Karpas-422 (cell line): Measurements from ENCODE around the gene DUS1L. TPM values are rescaled to one million over a fixed set of nuclear protein-coding genes. Genes with fewer than 3 reads are reported as not detected.

Experiments used
- DNase-seq: peaks from one replicate; pipeline ENCODE4 v3.0.0-alpha.2; 2015
- H2AFZ ChIP-seq: fragments of 200-600 bp; sonication (generic); 2 replicates; pipeline ENCODE4 v1.6.1; 2014; ENCODE audit warnings: antibody characterized with exemption, low read length, mixed read lengths
- H3K27ac ChIP-seq: fragments of 200-600 bp; sonication (generic); 2 replicates; pipeline ENCODE4 v1.5.1; 2014; ENCODE audit warnings: mild to moderate bottlenecking, low read length, moderate library complexity
- H3K27me3 ChIP-seq: fragments of 200-600 bp; sonication (generic); 2 replicates; pipeline ENCODE4 v1.6.1; 2014; ENCODE audit warnings: low read length, mixed read lengths
- H3K36me3 ChIP-seq: fragments of 200-600 bp; sonication (generic); 2 replicates; pipeline ENCODE4 v1.6.1; 2014; ENCODE audit warnings: low read length, mixed read lengths; ENCODE audit not compliant: insufficient read depth
- H3K4me1 ChIP-seq: fragments of 200-600 bp; sonication (generic); 2 replicates; pipeline ENCODE4 v1.6.1; 2014; ENCODE audit warnings: mild to moderate bottlenecking, low read length, mixed read lengths
- H3K4me2 ChIP-seq: fragments of 200-600 bp; sonication (generic); 2 replicates; pipeline ENCODE4 v1.6.1; 2014; ENCODE audit warnings: low read length, low read depth, mild to moderate bottlenecking; ENCODE audit not compliant: poor library complexity, severe bottlenecking
- H3K4me3 ChIP-seq: fragments of 200-600 bp; sonication (generic); 2 replicates; pipeline ENCODE4 v1.5.1; 2014; ENCODE audit warnings: mild to moderate bottlenecking, antibody characterized with exemption, low read length, mixed read lengths
- H3K79me2 ChIP-seq: fragments of 200-600 bp; sonication (generic); 2 replicates; pipeline ENCODE4 v1.6.1; 2014; ENCODE audit warnings: mild to moderate bottlenecking, low read length, mixed read lengths
- H3K9ac ChIP-seq: fragments of 200-600 bp; sonication (generic); 2 replicates; pipeline ENCODE4 v1.6.0; 2014; ENCODE audit warnings: low read length
- H3K9me2 ChIP-seq: fragments of 200-600 bp; sonication (generic), shearing (Covaris generic); replicated peaks from 2 replicates; pipeline ENCODE4 v1.6.0; 2014; ENCODE audit warnings: mild to moderate bottlenecking, low read length, moderate library complexity; ENCODE audit not compliant: insufficient read depth
- H3K9me3 ChIP-seq: fragments of 300-700, 200-600 bp; sonication (generic); 2 replicates; pipeline ENCODE4 v1.6.1; 2014; ENCODE audit warnings: low read length, mixed read lengths
- H4K20me1 ChIP-seq: fragments of 200-600 bp; sonication (generic); 2 replicates; pipeline ENCODE4 v1.6.1; 2014; ENCODE audit warnings: mild to moderate bottlenecking, antibody characterized with exemption, low read length, low read depth; ENCODE audit not compliant: insufficient read depth
- total RNA-seq: library from RNA; depleted of rRNA; stranded (reverse); fragments of >200 nt; shearing (Covaris generic); gene quantifications from 2 replicates; pipeline ENCODE4 v1.2.3, GENCODE V29; 2014; ENCODE audit warnings: low replicate concordance

DUS1L gene
- total RNA-seq, 1 experiment from 2014 or later = 89.6 TPM

GRCh38 chr17:82058855-82059249 is 6.8 kb downstream of the DUS1L start:
- DNase-seq = no peak
- no peak overlapping the region for H3K27ac ChIP-seq
- peaks cover 12% of the 10 kb centered on the region for H3K4me1 ChIP-seq
- H3K9me3 ChIP-seq = no peaks in the 10 kb centered on the region
- no peak overlapping the region for H3K9ac ChIP-seq
- H2AFZ ChIP-seq = no peak overlapping the region
- H3K9me2 ChIP-seq = no peaks in the 10 kb centered on the region
- H3K36me3 ChIP-seq = no peaks in the 10 kb centered on the region
- H4K20me1 ChIP-seq = 0 out of 2 replicates have a peak, but pooled peaks cover 11% of the 10 kb centered on the region
- H3K4me3 ChIP-seq = no peak overlapping the region
- peaks cover 7% of the 10 kb centered on the region for H3K79me2 ChIP-seq
- H3K4me2 ChIP-seq = no peak overlapping the region
- H3K27me3 ChIP-seq = no peaks in the 10 kb centered on the region

- H3K79me2 ChIP-seq = peaks cover 6% of the 10 kb centered on the region
- no peaks in the 10 kb centered on the region for H3K36me3 ChIP-seq
These were observed 7.3 kb downstream of the DUS1L start for GRCh38 chr17:82058230-82058854.

GRCh38 chr17:82056729-82057621 is 8.6 kb downstream of the DUS1L start:
- Histone ChIP-seq H3K36me3 (no peaks in the 10 kb centered on the region), H3K79me2 (peaks cover 17% of the 10 kb centered on the region), H3K4me3 (no peak overlapping the region), H3K4me2 (no peak overlapping the region), H3K27ac (no peak overlapping the region), H3K9ac (no peak overlapping the region), H2AFZ (no peak overlapping the region), H3K4me1 (peaks cover 21% of the 10 kb centered on the region), H3K9me2 (no peaks in the 10 kb centered on the region), H3K27me3 (no peaks in the 10 kb centered on the region), H4K20me1 (peaks cover 17% of the 10 kb centered on the region; the same call in 1 of the 2 replicates), H3K9me3 (no peaks in the 10 kb centered on the region)
- DNase-seq = no peak

More at GRCh38 chr17:82058230-82058854, 7.3 kb downstream of the DUS1L start:
- Histone ChIP-seq H3K9ac (no peak overlapping the region), H3K4me3 (no peak overlapping the region), H3K27me3 (no peaks in the 10 kb centered on the region), H3K9me3 (no peaks in the 10 kb centered on the region), H3K4me2 (no peak overlapping the region), H4K20me1 (0 out of 2 replicates have a peak, but pooled peaks cover 9% of the 10 kb centered on the region), H3K4me1 (peaks cover 13% of the 10 kb centered on the region), H2AFZ (no peak overlapping the region), H3K27ac (no peak overlapping the region), H3K9me2 (no peaks in the 10 kb centered on the region)
- DNase-seq = no peak

- Histone ChIP-seq H3K4me3 (no peak overlapping the region), H3K79me2 (peaks cover 17% of the 10 kb centered on the region), H3K4me1 (peaks cover 21% of the 10 kb centered on the region), H3K27me3 (no peaks in the 10 kb centered on the region), H4K20me1 (peaks cover 17% of the 10 kb centered on the region; the same call in 1 of the 2 replicates), H3K27ac (no peak overlapping the region), H3K9me3 (no peaks in the 10 kb centered on the region), H3K36me3 (no peaks in the 10 kb centered on the region), H2AFZ (no peak overlapping the region), H3K9ac (no peak overlapping the region), H3K9me2 (no peaks in the 10 kb centered on the region), H3K4me2 (no peak overlapping the region)
- DNase-seq = no peak
These were observed 9.5 kb downstream of the DUS1L start for GRCh38 chr17:82055965-82056728.

GRCh38 chr17:82055023-82055964 is 10.3 kb downstream of the DUS1L start:
- H3K4me1 ChIP-seq = peaks cover 29% of the 10 kb centered on the region
- H3K4me3 ChIP-seq = no peak overlapping the region
- no peak overlapping the region for H3K9ac ChIP-seq
- H3K27me3 ChIP-seq = no peaks in the 10 kb centered on the region
- peaks cover 17% of the 10 kb centered on the region for H3K79me2 ChIP-seq
- H3K4me2 ChIP-seq = no peak overlapping the region
- H3K27ac ChIP-seq = no peak overlapping the region
- DNase-seq = no peak
- H3K36me3 ChIP-seq = no peaks in the 10 kb centered on the region
- H4K20me1 ChIP-seq = peaks cover 17% of the 10 kb centered on the region; the same call in 1 of the 2 replicates
- H3K9me3 ChIP-seq = no peaks in the 10 kb centered on the region
- H2AFZ ChIP-seq = no peak overlapping the region
- H3K9me2 ChIP-seq = no peaks in the 10 kb centered on the region

GRCh38 chr17:82054351-82055022 is 11.1 kb downstream of the DUS1L start:
- no peaks in the 10 kb centered on the region for H3K27me3 ChIP-seq
- H3K9me2 ChIP-seq = no peaks in the 10 kb centered on the region
- no peak overlapping the region for H3K9ac ChIP-seq
- DNase-seq = no peak
- no peak overlapping the region for H3K4me3 ChIP-seq
- peaks cover 35% of the 10 kb centered on the region for H3K4me1 ChIP-seq
- no peak overlapping the region for H3K27ac ChIP-seq
- H2AFZ ChIP-seq = no peak overlapping the region
- no peak overlapping the region for H3K4me2 ChIP-seq
- peaks cover 17% of the 10 kb centered on the region; the same call in 1 of the 2 replicates for H4K20me1 ChIP-seq
- H3K36me3 ChIP-seq = no peaks in the 10 kb centered on the region
- H3K79me2 ChIP-seq = peaks cover 17% of the 10 kb centered on the region
- no peaks in the 10 kb centered on the region for H3K9me3 ChIP-seq
